Measurements from ENCODE around the gene FZD2.
"Not testable (repeated sequence)": the region's sequence is repeated elsewhere in the genome, so short reads cannot be mapped to it uniquely, and the experiment has no call there.

Gene FZD2

GRCh38 chr17:44556832-44557606 lies at the start of gene FZD2:
Gene FZD2 (plus strand): TSS chr17:44557484. CDS start chr17:44557689, 205 bp downstream.
- Histone ChIP-seq H3K4me3 (ENCODE audit: severe bottlenecking) (peak within 1 kb of the TSS; percentile 63), H3K27ac (ENCODE audit: poor library complexity, severe bottlenecking) (peak within 1 kb of the TSS; percentile 80), H3K4me1 (ENCODE audit: insufficient read depth, poor library complexity, severe bottlenecking) (peaks cover 10% of the 10 kb centered on the region), H3K9me3 (ENCODE audit: severe bottlenecking) (no peaks in the 10 kb centered on the region), H3K36me3 (ENCODE audit: low read depth) (no peaks in the 10 kb centered on the region), H3K27me3 (ENCODE audit: insufficient read depth, poor library complexity, severe bottlenecking) (no peaks in the 10 kb centered on the region)
- ATAC-seq (ENCODE audit: low read depth), result peak; percentile 88
- peak; percentile 92 for DNase-seq (ENCODE audit: low spot score)
- TF ChIP-seq CTCF (IDR thresholded peaks at IDR 0.05; ENCODE audit: poor library complexity, severe bottlenecking), result no peak

GRCh38 chr17:44511241-44512134 lies 45.8 kb upstream of the FZD2 start:
- not testable (repeated sequence) for H3K4me3 ChIP-seq (ENCODE audit: severe bottlenecking); DNase-seq (ENCODE audit: low spot score); ATAC-seq (ENCODE audit: low read depth)

GRCh38 chr17:44518032-44518431 lies 39.3 kb upstream of the FZD2 start:
- Histone ChIP-seq H3K4me1 (ENCODE audit: insufficient read depth, poor library complexity, severe bottlenecking) (no peaks in the 10 kb centered on the region), H3K9me3 (ENCODE audit: severe bottlenecking) (no peaks in the 10 kb centered on the region), H3K27ac (ENCODE audit: poor library complexity, severe bottlenecking) (no peak overlapping the region), H3K36me3 (ENCODE audit: low read depth) (no peaks in the 10 kb centered on the region), H3K4me3 (ENCODE audit: severe bottlenecking) (no peak overlapping the region), H3K27me3 (ENCODE audit: insufficient read depth, poor library complexity, severe bottlenecking) (no peaks in the 10 kb centered on the region)
- DNase-seq (ENCODE audit: low spot score) (no peak), ATAC-seq (ENCODE audit: low read depth) (peak; percentile 62; the same call in 1 of the 3 replicates)
- TF ChIP-seq CTCF (IDR thresholded peaks at IDR 0.05; ENCODE audit: poor library complexity, severe bottlenecking), result no peak

More at GRCh38 chr17:44511241-44512134, 45.8 kb upstream of the FZD2 start:
- not testable (repeated sequence) for H3K27me3 ChIP-seq (ENCODE audit: insufficient read depth, poor library complexity, severe bottlenecking); H3K36me3 ChIP-seq (ENCODE audit: low read depth); H3K9me3 ChIP-seq (ENCODE audit: severe bottlenecking); H3K4me1 ChIP-seq (ENCODE audit: insufficient read depth, poor library complexity, severe bottlenecking); H3K27ac ChIP-seq (ENCODE audit: poor library complexity, severe bottlenecking)

GRCh38 chr17:44522883-44523671 lies 34.2 kb upstream of the FZD2 start:
- Histone ChIP-seq H3K36me3 (ENCODE audit: low read depth) (no peaks in the 10 kb centered on the region), H3K27me3 (ENCODE audit: insufficient read depth, poor library complexity, severe bottlenecking) (no peaks in the 10 kb centered on the region), H3K4me3 (ENCODE audit: severe bottlenecking) (no peak overlapping the region), H3K9me3 (ENCODE audit: severe bottlenecking) (peaks cover 4% of the 10 kb centered on the region), H3K4me1 (ENCODE audit: insufficient read depth, poor library complexity, severe bottlenecking) (no peaks in the 10 kb centered on the region), H3K27ac (ENCODE audit: poor library complexity, severe bottlenecking) (no peak overlapping the region)
- ATAC-seq (ENCODE audit: low read depth) (peak; percentile 84), DNase-seq (ENCODE audit: low spot score) (no peak)
- peak; percentile 55 for TF ChIP-seq CTCF (IDR thresholded peaks at IDR 0.05; ENCODE audit: poor library complexity, severe bottlenecking)

- Histone ChIP-seq H3K36me3 (ENCODE audit: low read depth) (no peaks in the 10 kb centered on the region), H3K27me3 (ENCODE audit: insufficient read depth, poor library complexity, severe bottlenecking) (no peaks in the 10 kb centered on the region), H3K9me3 (ENCODE audit: severe bottlenecking) (peaks cover 4% of the 10 kb centered on the region), H3K4me3 (ENCODE audit: severe bottlenecking) (no peak overlapping the region), H3K4me1 (ENCODE audit: insufficient read depth, poor library complexity, severe bottlenecking) (no peaks in the 10 kb centered on the region), H3K27ac (ENCODE audit: poor library complexity, severe bottlenecking) (no peak overlapping the region)
- DNase-seq (ENCODE audit: low spot score) (no peak), ATAC-seq (ENCODE audit: low read depth) (no peak)
- no peak for TF ChIP-seq CTCF (IDR thresholded peaks at IDR 0.05; ENCODE audit: poor library complexity, severe bottlenecking)
These were observed 33.7 kb upstream of the FZD2 start for GRCh38 chr17:44523672-44523972.

Measured in RWPE2 (cell line).